Gastroesophageal sphincter (tissue), 3 donors: ENCODE measurements around the gene GJC1.

Experiments
- POLR2A ChIP-seq, 2 donors: fragments of 450-650 bp; IDR thresholded peaks; one replicate each; pipeline ENCODE4 v1.6.1; 2017; ENCODE audit warnings: antibody characterized with exemption in 2 of 2, mild to moderate bottlenecking in 2 of 2, moderate library complexity in 1 of 2
- POLR2AphosphoS5 ChIP-seq: sonication (generic); formaldehyde crosslinking; IDR thresholded peaks from one replicate; pipeline ENCODE4 v1.6.1; 2017; ENCODE audit warnings: antibody characterized with exemption
- TF ChIP-seq, protein P1 (sequence below), 4 experiments: fragments of 200-600 bp in 2 of 4; fragments of 450-650 bp in 2 of 4; sonication (generic) in 1 of 4; IDR thresholded peaks; one replicate each; pipeline ENCODE4 v1.5.1; 2017 to 2019; ENCODE audit warnings: antibody characterized with exemption in 4 of 4, mild to moderate bottlenecking in 2 of 4, moderate library complexity in 2 of 4

DNA sequence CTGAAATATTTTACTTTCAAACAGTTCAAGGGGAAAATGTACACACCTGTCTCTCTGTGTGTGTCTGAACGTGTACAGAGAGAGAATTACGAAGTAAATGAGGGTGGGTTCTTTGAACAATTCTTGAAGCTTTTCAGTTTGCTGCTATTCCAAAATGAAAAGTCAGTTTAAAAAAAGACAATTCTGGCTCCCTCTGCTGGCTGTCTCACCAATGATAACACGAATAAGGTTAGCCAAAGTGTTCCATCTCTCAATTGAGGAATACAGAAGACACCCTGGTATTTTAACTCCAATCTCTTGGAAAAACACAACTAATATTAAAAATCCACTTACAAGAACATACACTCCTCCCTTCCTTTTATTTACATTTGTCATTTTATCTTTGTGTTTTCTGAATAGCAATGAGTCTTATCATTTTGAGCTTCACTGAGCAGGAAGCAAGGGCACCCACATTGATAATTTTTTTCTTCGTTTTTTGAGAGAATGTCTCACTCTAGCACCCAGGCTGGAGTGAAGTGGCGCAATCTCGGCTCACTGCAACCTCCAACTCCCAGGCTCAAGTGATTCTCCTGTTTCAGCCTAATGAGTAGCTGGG is 48.6 kb upstream of the GJC1 start:
- TF ChIP-seq, protein P1, sequence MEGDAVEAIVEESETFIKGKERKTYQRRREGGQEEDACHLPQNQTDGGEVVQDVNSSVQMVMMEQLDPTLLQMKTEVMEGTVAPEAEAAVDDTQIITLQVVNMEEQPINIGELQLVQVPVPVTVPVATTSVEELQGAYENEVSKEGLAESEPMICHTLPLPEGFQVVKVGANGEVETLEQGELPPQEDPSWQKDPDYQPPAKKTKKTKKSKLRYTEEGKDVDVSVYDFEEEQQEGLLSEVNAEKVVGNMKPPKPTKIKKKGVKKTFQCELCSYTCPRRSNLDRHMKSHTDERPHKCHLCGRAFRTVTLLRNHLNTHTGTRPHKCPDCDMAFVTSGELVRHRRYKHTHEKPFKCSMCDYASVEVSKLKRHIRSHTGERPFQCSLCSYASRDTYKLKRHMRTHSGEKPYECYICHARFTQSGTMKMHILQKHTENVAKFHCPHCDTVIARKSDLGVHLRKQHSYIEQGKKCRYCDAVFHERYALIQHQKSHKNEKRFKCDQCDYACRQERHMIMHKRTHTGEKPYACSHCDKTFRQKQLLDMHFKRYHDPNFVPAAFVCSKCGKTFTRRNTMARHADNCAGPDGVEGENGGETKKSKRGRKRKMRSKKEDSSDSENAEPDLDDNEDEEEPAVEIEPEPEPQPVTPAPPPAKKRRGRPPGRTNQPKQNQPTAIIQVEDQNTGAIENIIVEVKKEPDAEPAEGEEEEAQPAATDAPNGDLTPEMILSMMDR (IDR thresholded peaks at IDR 0.05) = peak; percentile 58 to 69 (median 61)
- no peak for TF ChIP-seq POLR2A (IDR thresholded peaks at IDR 0.05)
- TF ChIP-seq POLR2AphosphoS5 = no peak
